Osteocyte (in vitro differentiated cells): Measurements from ENCODE around the gene IQCH. TPM values are rescaled to one million over a fixed set of nuclear protein-coding genes. Genes with fewer than 3 reads are reported as not detected.

ENCODE experiments used
- DNase-seq: peaks from one replicate; pipeline ENCODE4 v3.0.0; 2021; ENCODE audit warnings: mixed read lengths; ENCODE audit not compliant: unreplicated experiment; ENCODE audit errors: extremely low spot score
- H3K27ac Mint-ChIP-seq: one replicate; pipeline ENCODE4 v1.8.0; 2021; ENCODE audit warnings: mild to moderate bottlenecking, mixed read lengths; ENCODE audit not compliant: unreplicated experiment
- H3K27me3 Mint-ChIP-seq: one replicate; pipeline ENCODE4 v1.8.0; 2021; ENCODE audit warnings: mixed read lengths; ENCODE audit not compliant: unreplicated experiment
- H3K36me3 Mint-ChIP-seq: one replicate; pipeline ENCODE4 v1.8.0; 2021; ENCODE audit warnings: mixed read lengths; ENCODE audit not compliant: unreplicated experiment
- H3K4me1 Mint-ChIP-seq: one replicate; pipeline ENCODE4 v1.8.0; 2021; ENCODE audit warnings: mixed read lengths; ENCODE audit not compliant: unreplicated experiment
- H3K4me3 Mint-ChIP-seq: one replicate; pipeline ENCODE4 v1.8.0; 2021; ENCODE audit warnings: mild to moderate bottlenecking, moderate library complexity, mixed read lengths; ENCODE audit not compliant: unreplicated experiment
- H3K9me3 Mint-ChIP-seq: one replicate; pipeline ENCODE4 v1.8.0; 2021; ENCODE audit warnings: mixed read lengths; ENCODE audit not compliant: unreplicated experiment
- total RNA-seq: library from RNA; stranded (reverse); gene quantifications from 2 replicates; pipeline ENCODE4 v1.2.1, GENCODE V29; 2021
- TF ChIP-seq, protein P1 (sequence below): fragments of 200-600 bp; sonication (generic); IDR thresholded peaks from 2 replicates; pipeline ENCODE4 v1.5.0; 2021; ENCODE audit warnings: antibody characterized with exemption, mild to moderate bottlenecking, moderate library complexity

IQCH gene
- total RNA-seq, 1 donor from 2014 or later, result 2.0 TPM

DNA sequence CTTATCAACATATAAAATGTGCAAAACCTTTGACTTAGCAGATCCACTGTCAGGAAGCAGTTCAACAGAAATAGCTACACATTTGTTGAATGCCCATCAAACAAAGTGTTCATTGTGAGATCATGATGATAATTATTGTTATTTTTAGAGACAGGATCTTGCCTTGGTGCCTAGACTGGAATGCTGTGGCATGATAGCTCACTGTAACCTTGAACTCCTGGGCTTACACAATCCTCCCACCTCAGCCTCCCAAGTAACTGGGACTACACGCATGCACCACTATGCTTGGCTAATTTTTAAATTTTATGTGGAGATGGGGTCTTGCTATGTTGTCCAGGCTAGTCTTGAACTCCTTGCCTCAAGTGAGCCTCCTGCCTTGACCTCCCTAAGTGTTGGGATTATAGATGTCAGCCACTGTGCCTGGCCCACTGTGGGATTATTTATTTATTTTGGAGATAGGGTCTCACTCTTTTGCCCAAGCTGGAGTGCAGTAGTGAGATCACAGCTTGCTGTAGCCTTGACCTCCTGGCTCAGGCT is 296.7 kb downstream of the IQCH start:
- DNase-seq, result no peak
- peaks cover 12% of the 10 kb centered on the region for H3K36me3 Mint-ChIP-seq

More for the DNA sequence above, 296.7 kb downstream of the IQCH start:
- Mint-ChIP-seq H3K9me3 (no peaks in the 10 kb centered on the region), H3K27me3 (no peaks in the 10 kb centered on the region), H3K4me3 (no peak overlapping the region), H3K4me1 (peaks cover 31% of the 10 kb centered on the region), H3K27ac (no peak overlapping the region)
- TF ChIP-seq, protein P1, sequence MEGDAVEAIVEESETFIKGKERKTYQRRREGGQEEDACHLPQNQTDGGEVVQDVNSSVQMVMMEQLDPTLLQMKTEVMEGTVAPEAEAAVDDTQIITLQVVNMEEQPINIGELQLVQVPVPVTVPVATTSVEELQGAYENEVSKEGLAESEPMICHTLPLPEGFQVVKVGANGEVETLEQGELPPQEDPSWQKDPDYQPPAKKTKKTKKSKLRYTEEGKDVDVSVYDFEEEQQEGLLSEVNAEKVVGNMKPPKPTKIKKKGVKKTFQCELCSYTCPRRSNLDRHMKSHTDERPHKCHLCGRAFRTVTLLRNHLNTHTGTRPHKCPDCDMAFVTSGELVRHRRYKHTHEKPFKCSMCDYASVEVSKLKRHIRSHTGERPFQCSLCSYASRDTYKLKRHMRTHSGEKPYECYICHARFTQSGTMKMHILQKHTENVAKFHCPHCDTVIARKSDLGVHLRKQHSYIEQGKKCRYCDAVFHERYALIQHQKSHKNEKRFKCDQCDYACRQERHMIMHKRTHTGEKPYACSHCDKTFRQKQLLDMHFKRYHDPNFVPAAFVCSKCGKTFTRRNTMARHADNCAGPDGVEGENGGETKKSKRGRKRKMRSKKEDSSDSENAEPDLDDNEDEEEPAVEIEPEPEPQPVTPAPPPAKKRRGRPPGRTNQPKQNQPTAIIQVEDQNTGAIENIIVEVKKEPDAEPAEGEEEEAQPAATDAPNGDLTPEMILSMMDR, result no peak

Other genes starting within 250 kb of the IQCH start
- gene SMAD3, start 189.2 kb upstream of the IQCH start, total RNA-seq, result 35.8 and 39.7 TPM in 2 replicates
- gene AAGAB, start 125 bp upstream of the IQCH start, total RNA-seq, result 32.8 TPM in 2 replicates